HG03342 (cell line): ENCODE measurements around the gene CATSPERD.

Experiments
- ATAC-seq: cut with Tn5 transposase; IDR thresholded peaks from one replicate; pipeline ENCODE4 v1.9.1; 2021; ENCODE audit warnings: mild to moderate bottlenecking, moderate library complexity; ENCODE audit not compliant: unreplicated experiment

Gene CATSPERD

DNA sequence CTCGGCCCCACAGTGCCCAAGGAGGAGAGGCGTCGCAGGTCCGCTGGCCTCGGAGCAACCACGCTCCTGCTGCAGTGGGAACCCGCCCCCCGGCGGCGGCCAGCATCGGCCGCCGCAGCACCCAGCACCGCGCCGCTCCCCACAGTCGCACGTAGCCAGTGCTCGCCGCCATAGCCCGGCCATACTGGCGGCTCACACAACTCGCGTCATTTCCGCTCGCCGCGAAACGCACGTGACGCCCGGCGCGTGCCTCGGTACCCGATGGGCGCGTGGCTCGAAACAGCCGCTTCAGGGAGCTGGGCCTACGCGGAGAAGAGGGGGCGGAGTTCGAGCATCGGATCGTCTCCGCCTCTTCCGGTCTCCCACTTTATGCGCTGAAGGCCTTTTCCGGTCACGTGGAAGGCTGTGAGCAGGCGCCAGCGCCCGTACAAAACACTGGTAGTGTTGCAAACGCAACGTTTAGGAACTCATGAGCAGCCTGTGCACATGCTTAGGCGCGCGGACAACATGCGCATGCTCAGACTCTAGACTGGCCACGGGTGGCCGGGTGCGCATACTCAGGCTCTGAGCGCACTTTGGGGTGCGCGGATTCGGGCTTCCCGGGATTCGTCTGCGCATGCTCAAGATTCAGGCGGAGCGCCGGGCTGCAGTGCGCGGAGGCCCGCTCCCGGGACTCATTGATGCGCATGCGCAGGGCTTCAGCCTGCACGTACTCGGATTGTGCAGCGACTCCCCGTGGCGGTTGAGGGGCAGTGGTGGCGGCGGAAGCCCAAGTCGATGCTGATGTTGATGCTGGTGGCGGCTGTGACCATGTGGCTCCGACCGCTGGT, at the start of gene CATSPERD, which contains the start of gene LONP1:
CATSPERD (plus strand) TSS at position 677 of the 830 bp plus-strand sequence; CDS start at position 778, 101 bp downstream.
LONP1 (minus strand) TSS at position 186 of the 830 bp plus-strand sequence; CDS start at position 172, 14 bp downstream.
- ATAC-seq = peak; percentile 84

- ATAC-seq = no peak
Measured at GRCh38 chr19:5671600-5671999, 48.8 kb upstream of the CATSPERD start.

GRCh38 chr19:5672708-5673459, 47.6 kb upstream of the CATSPERD start:
- no peak for ATAC-seq

DNA sequence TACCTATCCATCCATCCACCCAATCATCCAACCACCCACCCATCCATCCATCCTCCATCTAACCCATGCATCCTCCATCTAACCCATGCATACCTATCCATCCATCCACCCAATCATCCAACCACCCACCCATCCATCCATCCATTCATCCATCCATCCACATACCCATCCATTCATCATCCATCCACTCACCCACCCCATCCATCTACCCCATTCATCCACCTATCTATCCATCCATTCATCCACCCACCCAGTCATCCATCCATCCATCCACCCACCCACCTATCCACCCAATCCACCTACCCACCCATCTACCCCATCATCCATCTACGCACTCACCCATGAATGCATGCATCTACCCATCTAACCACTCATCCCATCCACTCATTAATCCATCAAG, 46.7 kb upstream of the CATSPERD start:
- ATAC-seq = no peak

DNA sequence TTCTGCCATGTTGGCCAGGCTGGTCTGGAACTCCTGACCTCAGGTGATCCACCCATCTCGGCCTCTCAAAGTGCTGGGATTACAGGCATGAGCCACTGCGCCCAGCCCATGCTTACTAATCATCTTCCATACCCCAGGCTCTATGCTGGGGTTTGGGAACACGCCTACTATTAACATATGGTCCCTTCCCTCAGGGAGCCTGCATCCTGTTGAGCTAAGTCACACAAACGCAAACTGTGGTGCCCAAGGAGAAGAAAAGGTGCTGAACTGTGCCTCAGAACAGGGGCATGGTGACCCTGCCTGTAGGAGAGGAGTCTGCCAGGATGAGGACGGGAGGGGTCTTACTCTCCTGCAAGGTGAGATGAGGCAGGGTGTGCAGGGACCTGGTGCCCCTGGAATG, 45.7 kb upstream of the CATSPERD start:
- no peak for ATAC-seq

GRCh38 chr19:5676105-5676771, 44.2 kb upstream of the CATSPERD start:
- ATAC-seq = no peak

GRCh38 chr19:5676772-5677105, 43.7 kb upstream of the CATSPERD start:
- ATAC-seq = no peak

GRCh38 chr19:5677136-5677535, 43.3 kb upstream of the CATSPERD start:
- ATAC-seq = no peak

GRCh38 chr19:5677580-5677979, 42.9 kb upstream of the CATSPERD start:
- ATAC-seq = no peak

- no peak for ATAC-seq
Measured at GRCh38 chr19:5678071-5678718, 42.2 kb upstream of the CATSPERD start.

DNA sequence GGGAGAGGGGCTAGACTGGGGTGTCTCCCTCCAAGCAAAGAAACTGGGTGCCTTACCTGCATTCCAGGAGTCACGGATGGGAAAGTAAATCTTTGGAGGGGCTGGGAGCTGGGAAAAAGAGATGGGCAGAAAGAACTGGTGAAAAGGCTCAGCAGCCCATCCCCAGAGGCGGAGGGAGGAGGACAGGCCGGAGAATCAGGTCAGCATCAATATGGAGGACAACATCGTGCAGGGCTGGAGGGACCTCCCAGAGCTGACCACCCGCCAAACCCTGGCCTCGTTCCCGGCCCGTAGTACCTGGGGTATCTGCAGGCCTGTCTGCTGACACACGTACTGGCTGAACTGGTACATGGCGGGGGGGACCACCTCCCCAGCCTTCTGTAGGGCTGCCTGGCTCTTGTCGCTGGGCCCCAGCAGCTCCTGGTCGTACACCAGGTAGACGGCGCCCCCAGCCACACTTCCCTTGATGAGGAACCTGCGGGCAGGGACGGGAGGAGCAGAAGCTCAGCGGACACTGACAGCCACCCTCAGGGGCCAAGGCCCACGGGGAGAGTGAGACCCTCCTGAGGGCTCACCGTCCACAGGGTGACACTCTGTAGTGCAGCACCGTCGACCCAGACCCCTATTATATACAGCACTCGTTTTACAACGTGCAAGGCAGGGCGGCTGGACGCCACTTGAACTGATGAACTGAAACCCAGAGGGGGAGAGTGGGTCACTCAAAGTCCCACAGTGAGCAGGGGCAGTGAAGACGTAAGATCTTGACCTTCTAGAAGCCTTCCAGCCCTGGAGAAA, 41.0 kb upstream of the CATSPERD start:
- ATAC-seq = no peak

- ATAC-seq = no peak
Measured at GRCh38 chr19:5680084-5680436, 40.4 kb upstream of the CATSPERD start.

- ATAC-seq = peak; percentile 82
Measured at GRCh38 chr19:5680437-5681368, 39.7 kb upstream of the CATSPERD start, which contains the start of the genes HSD11B1L and MICOS13. HSD11B1L (plus strand) TSS chr19:5681027; CDS start chr19:5684833, 3,806 bp downstream. MICOS13 (minus strand) TSS chr19:5680516; CDS start chr19:5680486, 30 bp downstream.

GRCh38 chr19:5681391-5682106, 38.9 kb upstream of the CATSPERD start:
- no peak for ATAC-seq

DNA sequence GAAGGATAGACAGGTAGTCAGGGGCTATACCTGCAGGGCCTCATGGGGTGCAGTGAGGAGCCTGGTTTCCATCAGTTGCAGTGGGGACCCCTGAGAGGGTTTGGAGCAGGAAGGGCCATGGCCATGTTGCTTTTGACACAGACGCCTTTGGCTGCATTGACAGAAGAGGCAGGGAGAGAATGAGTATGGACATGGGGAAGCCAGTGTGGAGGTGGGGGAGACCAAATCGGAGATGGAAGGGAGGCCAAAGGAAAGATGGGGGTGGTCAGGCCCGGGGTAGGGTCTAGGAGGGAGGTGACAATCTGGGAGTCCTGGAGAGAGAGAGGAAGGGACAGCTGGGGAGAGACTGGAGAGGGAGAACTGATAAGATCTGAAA, 38.3 kb upstream of the CATSPERD start:
- no peak for ATAC-seq

- ATAC-seq = no peak
Measured at GRCh38 chr19:5683177-5683886, 37.1 kb upstream of the CATSPERD start.

DNA sequence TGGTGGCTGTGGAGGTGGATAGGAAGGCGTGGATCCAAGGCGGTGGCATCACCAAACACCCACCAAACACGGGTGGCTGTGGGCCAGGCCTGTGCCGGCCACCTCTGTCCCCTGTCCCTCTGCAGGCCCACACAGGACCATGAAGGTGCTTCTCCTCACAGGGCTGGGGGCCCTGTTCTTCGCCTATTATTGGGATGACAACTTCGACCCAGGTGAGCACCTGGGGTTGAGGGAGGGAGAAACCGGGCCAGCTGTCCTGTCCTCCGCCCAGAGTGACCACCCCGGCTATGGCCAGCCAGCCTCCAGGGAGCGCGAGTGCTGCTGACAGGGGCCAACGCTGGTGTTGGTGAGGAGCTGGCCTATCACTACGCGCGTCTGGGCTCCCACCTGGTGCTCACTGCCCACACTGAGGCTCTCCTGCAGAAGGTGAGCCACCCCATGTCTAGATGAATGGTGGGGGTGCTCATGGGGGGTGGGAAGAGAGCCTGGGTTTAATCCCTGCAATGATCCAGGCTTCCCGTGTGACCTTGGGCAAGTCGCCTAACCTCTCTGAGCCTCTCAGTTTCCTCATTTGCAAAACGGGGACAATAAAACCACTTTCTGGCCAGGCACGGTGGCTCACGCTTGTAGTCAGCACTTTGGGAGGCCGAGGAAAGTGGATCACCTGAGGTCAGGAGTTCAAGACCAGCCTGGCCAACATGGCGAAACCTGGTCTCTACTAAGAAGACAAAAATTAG, 35.6 kb upstream of the CATSPERD start:
- no peak for ATAC-seq
